Right ventricle myocardium inferior (tissue), 1 donor: ENCODE data around the gene SRGN. TPM values are rescaled to one million over a fixed set of nuclear protein-coding genes. Genes with fewer than 3 reads are reported as not detected.

ENCODE experiments used
- ATAC-seq: fragments of 200-7000 bp; cut with Tn5 transposase; one replicate; pipeline ENCODE4 v1.9.1; 2020; ENCODE audit warnings: mild to moderate bottlenecking, moderate library complexity
- DNase-seq: peaks from one replicate; pipeline ENCODE4 v3.0.0; 2021; ENCODE audit errors: missing footprints
- intact Hi-C: fragments of 100-400 bp; cut with DNase I; formaldehyde crosslinking; loops from one replicate; pipeline ENCODE4 v1.11.0; 2022
- total RNA-seq: library from RNA; stranded (reverse); fragmentation: NEBNext Ultra II Directional; extraction: Animal tissue kit (Norgen Biotek cat#: 25700); gene quantifications from one replicate; pipeline ENCODE4 v1.2.1, GENCODE V29; 2021
- donor health status: DM: no; HTN: yes; CAD: no; lungs with severe emphysema.

SRGN gene
- total RNA-seq, 1 donor from 2014 or later = 50.2 TPM

DNA sequence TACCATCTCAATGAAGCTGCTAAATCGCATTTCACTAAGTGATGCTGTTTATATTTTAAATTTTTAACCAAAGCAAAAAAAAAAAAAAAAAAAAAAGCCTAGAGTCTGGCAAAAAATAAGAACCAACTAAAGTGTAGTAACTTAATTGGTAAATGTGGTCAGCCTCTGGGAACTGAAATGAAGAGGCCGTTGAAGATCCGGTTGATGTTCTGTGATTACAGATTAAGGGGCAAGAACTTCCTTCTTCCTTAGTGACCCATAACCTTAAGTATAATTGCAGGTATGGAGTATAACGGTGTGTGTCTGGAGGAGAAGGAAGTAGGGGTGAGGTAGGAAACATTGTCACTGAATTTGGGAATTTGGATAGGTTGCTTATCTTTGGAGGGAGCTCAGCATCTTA lies 7.7 kb upstream of the SRGN start:
- DNase-seq = no peak
- ATAC-seq = no peak
- intact Hi-C loops = no loop called here

GRCh38 chr10:69086001-69086509 lies 1.8 kb upstream of the SRGN start:
- DNase-seq (no peak), ATAC-seq (no peak)
- intact Hi-C loops = no loop called here

DNA sequence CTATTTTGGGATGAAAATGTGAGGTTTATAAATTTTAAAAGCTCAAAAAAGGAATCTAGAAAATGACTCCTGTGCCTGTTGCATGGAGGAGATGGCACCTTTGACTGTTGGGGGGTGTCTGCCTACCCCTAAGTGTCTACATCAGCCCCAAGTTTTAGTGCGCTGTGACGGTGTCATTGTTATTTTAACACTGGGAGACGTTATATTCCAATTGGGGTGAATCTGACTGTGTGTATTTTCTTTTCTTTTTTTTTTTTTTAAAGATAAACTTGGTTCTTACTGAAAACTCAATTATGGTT lies 517 bp downstream of the SRGN start:
- intact Hi-C loops = no loop called here
- ATAC-seq (no peak), DNase-seq (no peak)

GRCh38 chr10:69088801-69089501 lies 1.0 kb downstream of the SRGN start:
- DNase-seq (no peak), ATAC-seq (no peak)
- intact Hi-C loops = no loop called here

DNA sequence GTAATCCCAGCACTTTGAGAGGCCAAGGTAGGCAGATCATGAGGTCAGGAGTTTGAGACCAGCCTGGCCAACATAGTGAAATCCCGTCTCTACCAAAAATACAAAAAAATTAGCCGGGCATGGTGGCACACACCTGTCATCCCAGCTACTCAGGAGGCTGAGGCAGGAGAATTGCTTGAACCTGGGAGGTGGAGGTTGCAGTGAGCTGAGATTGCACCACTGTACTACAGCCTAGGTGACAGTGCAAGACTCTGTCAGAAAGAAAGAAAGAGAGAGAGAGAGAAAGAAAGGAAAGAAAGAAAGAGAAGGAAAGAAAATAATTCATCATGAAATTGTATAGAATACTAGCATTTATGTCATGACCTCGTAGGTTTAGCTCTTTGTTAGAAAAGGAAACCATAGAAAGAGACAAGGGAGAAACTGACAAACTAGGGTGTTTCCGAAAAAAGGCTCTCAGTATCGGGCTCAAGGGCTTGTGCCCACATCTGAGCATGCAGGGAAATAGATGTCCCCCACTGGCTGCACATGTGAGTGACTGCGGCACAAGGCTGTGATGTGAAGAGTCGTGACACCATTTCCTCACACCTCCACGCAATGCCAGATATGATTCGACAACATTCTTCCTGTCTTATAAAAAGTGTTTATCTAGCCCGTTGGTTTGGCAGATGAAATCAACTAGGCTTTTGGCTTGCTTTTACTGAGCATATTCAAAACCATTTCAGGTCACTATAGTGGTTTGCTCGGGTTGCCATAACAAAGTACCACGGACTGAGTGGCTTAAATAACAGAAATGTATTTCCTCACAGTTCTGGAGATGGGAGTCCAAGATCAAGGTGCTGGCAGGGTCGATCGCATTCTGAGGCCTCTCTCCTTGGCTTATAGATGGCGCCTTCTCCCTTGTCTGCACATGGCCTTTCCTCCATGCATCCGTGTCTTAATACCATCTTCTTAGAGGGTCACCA lies 2.0 kb downstream of the SRGN start:
- ATAC-seq = no peak
- intact Hi-C loops = loop anchor here (5.0 kb wide), 1 partner anchor 103 kb away; the partner anchor contains the start of gene KIFBP

GRCh38 chr10:69090685-69091084 lies 2.8 kb downstream of the SRGN start:
- DNase-seq = no peak
- intact Hi-C loops = loop anchor here (5.0 kb wide), 1 partner anchor 103 kb away; the partner anchor contains the start of gene KIFBP
- ATAC-seq = no peak

More for the DNA sequence above, 2.0 kb downstream of the SRGN start:
- peak; percentile 73 for DNase-seq

- ATAC-seq = no peak
- no peak for DNase-seq
- intact Hi-C loops = loop anchor here (5.0 kb wide), 1 partner anchor 104 kb away; the partner anchor contains the start of gene KIFBP
Measured at GRCh38 chr10:69091143-69091651, 3.3 kb downstream of the SRGN start.

GRCh38 chr10:69092959-69093850 lies 5.3 kb downstream of the SRGN start:
- ATAC-seq (peak; percentile 85), DNase-seq (peak; percentile 73)
- intact Hi-C loops = loop anchor here (1.0 to 5.0 kb wide), 4 partner anchors 36 to 136 kb away; partner anchors contain the start of genes DDX21 and KIFBP

DNA sequence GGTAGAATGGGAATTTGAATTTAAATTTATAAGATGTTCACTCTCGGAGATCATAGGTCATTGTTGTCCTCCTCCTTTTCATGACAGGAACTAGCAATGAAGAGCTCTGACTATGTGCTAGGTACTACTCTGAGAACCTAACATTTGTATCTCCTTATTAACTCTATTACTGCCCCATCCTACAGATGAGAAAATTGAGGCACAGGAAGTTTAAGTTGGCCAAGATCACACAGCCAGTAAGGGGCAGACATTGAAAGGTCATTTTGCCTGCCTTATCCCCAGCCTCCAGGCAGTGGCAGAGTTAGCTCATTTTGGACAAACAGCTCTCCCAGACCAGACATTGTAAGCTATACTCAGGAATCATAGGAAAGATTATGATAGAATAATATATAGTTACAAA lies 6.0 kb downstream of the SRGN start:
- ATAC-seq = no peak
- DNase-seq = no peak
- intact Hi-C loops = loop anchor here (1.0 to 5.0 kb wide), 4 partner anchors 37 to 137 kb away; partner anchors contain the start of genes DDX21 and KIFBP

DNA sequence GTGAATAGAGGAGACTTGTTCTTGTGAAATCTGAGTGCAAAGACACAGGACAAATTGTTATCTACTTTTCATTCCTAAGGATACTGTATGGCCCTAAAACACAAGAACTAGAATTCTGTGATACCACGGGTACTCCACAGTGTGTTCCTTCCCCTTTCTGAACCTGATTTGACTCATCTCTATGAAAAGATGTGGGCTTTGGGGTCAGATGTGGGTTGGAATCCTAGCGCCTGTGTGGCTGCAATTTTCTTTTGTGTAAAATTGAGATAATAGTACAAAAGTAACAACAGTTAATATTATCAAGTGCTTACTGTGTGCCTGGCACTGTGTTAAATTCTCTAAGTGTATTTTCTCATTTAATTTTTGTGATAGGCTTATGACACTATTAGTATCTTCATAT lies 8.1 kb downstream of the SRGN start:
- DNase-seq = no peak
- no peak for ATAC-seq
- intact Hi-C loops = no loop called here

GRCh38 chr10:69097729-69098128 lies 9.8 kb downstream of the SRGN start:
- intact Hi-C loops = no loop called here
- no peak for DNase-seq
- ATAC-seq = no peak

GRCh38 chr10:69100136-69100872 lies 12.4 kb downstream of the SRGN start:
- ATAC-seq (no peak), DNase-seq (no peak)
- intact Hi-C loops = no loop called here

GRCh38 chr10:69101451-69102095 lies 13.7 kb downstream of the SRGN start:
- DNase-seq = no peak
- no peak for ATAC-seq
- intact Hi-C loops = no loop called here

GRCh38 chr10:69102440-69102839 lies 14.5 kb downstream of the SRGN start:
- intact Hi-C loops = no loop called here
- DNase-seq (no peak), ATAC-seq (no peak)

DNA sequence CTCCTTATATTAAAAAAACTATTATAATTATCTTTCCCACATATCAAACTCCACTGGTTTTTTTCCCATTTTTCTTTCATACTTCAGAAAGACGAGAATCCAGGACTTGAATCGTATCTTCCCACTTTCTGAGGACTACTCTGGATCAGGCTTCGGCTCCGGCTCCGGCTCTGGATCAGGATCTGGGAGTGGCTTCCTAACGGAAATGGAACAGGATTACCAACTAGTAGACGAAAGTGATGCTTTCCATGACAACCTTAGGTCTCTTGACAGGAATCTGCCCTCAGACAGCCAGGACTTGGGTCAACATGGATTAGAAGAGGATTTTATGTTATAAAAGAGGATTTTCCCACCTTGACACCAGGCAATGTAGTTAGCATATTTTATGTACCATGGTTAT lies 15.9 kb downstream of the SRGN start:
- DNase-seq (no peak), ATAC-seq (no peak)
- intact Hi-C loops = no loop called here

- DNase-seq = no peak
- ATAC-seq = no peak
- intact Hi-C loops = no loop called here
Measured at GRCh38 chr10:69104994-69105790, 17.3 kb downstream of the SRGN start.

DNA sequence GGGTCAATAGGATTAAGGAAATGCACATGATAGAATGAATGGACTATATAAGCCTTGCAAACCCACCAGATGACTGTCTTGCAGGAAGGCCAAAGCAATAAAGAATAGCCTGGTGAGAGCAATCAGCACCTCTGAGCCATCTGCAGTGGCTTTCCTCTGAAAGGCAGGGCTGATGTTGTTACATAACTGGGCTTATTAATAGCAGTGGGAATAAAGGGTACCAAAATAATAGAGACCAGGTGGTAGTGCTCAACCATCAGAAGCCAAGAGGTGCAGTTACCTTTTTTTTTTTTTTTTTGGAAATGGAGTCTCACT lies 19.2 kb downstream of the SRGN start:
- ATAC-seq = peak; percentile 34
- no peak for DNase-seq
- intact Hi-C loops = no loop called here
